SK-N-SH (cell line): Measurements from ENCODE around the gene TSPAN16. TPM values are rescaled to one million over a fixed set of nuclear protein-coding genes. Genes with fewer than 3 reads are reported as not detected.
"Not testable (repeated sequence)": the region's sequence is repeated elsewhere in the genome, so short reads cannot be mapped to it uniquely, and the experiment has no call there.

ENCODE experiments used
- CTCF ChIA-PET: fragments of 300-600, 350-600 bp; formaldehyde crosslinking; extraction: SDS; loops from one replicate; lab custom pipeline; 2021; lab: Yijun Ruan, JAX
- POLR2A ChIA-PET: fragments of 350-600 bp; sonication (Branson Sonifier 250); formaldehyde crosslinking; extraction: SDS; loops from one replicate; lab custom pipeline; 2020; ENCODE audit warnings: antibody characterized with exemption, inconsistent platforms; lab: Yijun Ruan, JAX
- DNase-seq: peaks from one replicate; pipeline ENCODE4 v3.0.0; 2012
- H2AFZ ChIP-seq: fragments of 200-600 bp; sonication (generic); 2 replicates; pipeline ENCODE4 v1.8.1; 2016; ENCODE audit warnings: antibody characterized with exemption, mild to moderate bottlenecking, low read depth
- H3F3A ChIP-seq: fragments of 200-600 bp; sonication (generic); replicated peaks from 2 replicates; pipeline ENCODE3; 2016; ENCODE audit warnings: antibody characterized with exemption, mild to moderate bottlenecking; ENCODE audit not compliant: insufficient read depth
- H3K27ac ChIP-seq, 2 experiments: fragments of 200-500 bp in 1 of 2; fragments of 200-600 bp in 1 of 2; sonication (Bioruptor generic) in 1 of 2; sonication (generic), shearing (Covaris generic) in 1 of 2; 2 replicates each; pipeline versions ENCODE4 v1.5.1 to v1.6.1; 2014 to 2016; ENCODE audit warnings: low read depth in 2 of 2, inconsistent platforms in 1 of 2, low read length in 1 of 2, mild to moderate bottlenecking in 1 of 2, mixed read lengths in 1 of 2
- H3K27me3 ChIP-seq: fragments of 200-600 bp; sonication (generic), shearing (Covaris generic); 2 replicates; pipeline ENCODE4 v1.6.1; 2016; ENCODE audit warnings: mixed run types; ENCODE audit not compliant: insufficient read depth
- H3K36me3 ChIP-seq, 2 experiments: fragments of 200-500 bp in 1 of 2; fragments of 200-600 bp in 1 of 2; sonication (Bioruptor generic) in 1 of 2; sonication (generic) in 1 of 2; replicated peaks in 1 of 2; 2 replicates each; pipeline versions ENCODE3 to v1.5.1; 2014 to 2016; ENCODE audit warnings: low read length in 1 of 2, mild to moderate bottlenecking in 1 of 2; ENCODE audit not compliant: insufficient read depth in 2 of 2, control insufficient read depth in 1 of 2
- H3K4me1 ChIP-seq, 2 experiments: fragments of 200-500 bp in 1 of 2; fragments of 200-600 bp in 1 of 2; sonication (Bioruptor generic) in 1 of 2; sonication (generic), shearing (Covaris generic) in 1 of 2; 2 replicates each; pipeline versions ENCODE4 v1.5.1 to v1.6.1; 2014 to 2016; ENCODE audit warnings: low read depth in 1 of 2, low read length in 1 of 2, mixed run types in 1 of 2; ENCODE audit not compliant: insufficient read depth in 2 of 2, control insufficient read depth in 1 of 2
- H3K4me2 ChIP-seq: fragments of 200-600 bp; sonication (generic), shearing (Covaris generic); 2 replicates; pipeline ENCODE4 v1.6.1; 2017; ENCODE audit warnings: mixed run types
- H3K4me3 ChIP-seq, 2 experiments: fragments of 200-500 bp in 1 of 2; fragments of 200-600 bp in 1 of 2; sonication (Bioruptor generic) in 1 of 2; sonication (generic), shearing (Covaris generic) in 1 of 2; 2 replicates each; pipeline versions ENCODE4 v1.5.1 to v1.8.1; 2014 to 2016; ENCODE audit warnings: low read depth in 2 of 2, inconsistent platforms in 1 of 2, low read length in 1 of 2, mild to moderate bottlenecking in 1 of 2, mixed read lengths in 1 of 2, moderate library complexity in 1 of 2
- H3K79me2 ChIP-seq: fragments of 200-600 bp; sonication (generic); 2 replicates; pipeline ENCODE4 v1.8.1; 2017; ENCODE audit warnings: mild to moderate bottlenecking; ENCODE audit not compliant: insufficient read depth
- H3K9ac ChIP-seq: fragments of 200-600 bp; sonication (generic); 2 replicates; pipeline ENCODE4 v1.6.1; 2017; ENCODE audit warnings: mixed run types
- H3K9me2 ChIP-seq: fragments of 200-600 bp; sonication (generic); 2 replicates; pipeline ENCODE4 v1.6.1; 2017; ENCODE audit warnings: mixed run types
- H3K9me3 ChIP-seq: fragments of 200-600 bp; sonication (generic); 2 replicates; pipeline ENCODE4 v1.6.1; 2017; ENCODE audit warnings: mixed run types, mild to moderate bottlenecking, moderate library complexity
- H4K20me1 ChIP-seq: fragments of 200-600 bp; sonication (generic); 2 replicates; pipeline ENCODE4 v1.6.1; 2017; ENCODE audit warnings: mild to moderate bottlenecking, mixed run types; ENCODE audit not compliant: insufficient read depth
- GABPA ChIP-seq: IDR thresholded peaks from 2 replicates; pipeline ENCODE4 v1.4.0; 2012; ENCODE audit warnings: low read depth, mild to moderate bottlenecking
- IRF3 ChIP-seq: fragments of 150-350 bp; IDR thresholded peaks from 2 replicates; pipeline ENCODE4 v1.6.1; 2016; ENCODE audit warnings: mild to moderate bottlenecking, low read depth, low read length
- MEF2A ChIP-seq: IDR thresholded peaks from 2 replicates; pipeline ENCODE4 v1.4.0; 2012; ENCODE audit warnings: low read depth, borderline replicate concordance
- PBX3 ChIP-seq: IDR thresholded peaks from 2 replicates; pipeline ENCODE4; 2012
- RCOR1 ChIP-seq: fragments of 150-350 bp; IDR thresholded peaks from 2 replicates; pipeline ENCODE4 v1.6.1; 2017; ENCODE audit warnings: antibody characterized with exemption, low read length
- REST ChIP-seq: IDR thresholded peaks from 2 replicates; pipeline ENCODE4 v1.6.1; 2012; ENCODE audit warnings: mild to moderate bottlenecking, low read depth, low read length, moderate library complexity
- TCF12 ChIP-seq: IDR thresholded peaks from 2 replicates; pipeline ENCODE4 v1.4.0; 2012
- YY1 ChIP-seq: IDR thresholded peaks from 2 replicates; pipeline ENCODE4 v1.4.0; 2012; ENCODE audit warnings: low read depth, mild to moderate bottlenecking
- ZBTB33 ChIP-seq: IDR thresholded peaks from 2 replicates; pipeline ENCODE4 v1.4.0; 2012; ENCODE audit warnings: low read depth, borderline replicate concordance
- WGBS: methylation state at CpG from one replicate; pipeline ENCODE4 v1.1.6; 2017; ENCODE audit warnings: low lambda C conversion rate; 5-methylcytosine and 5-hydroxymethylcytosine counted together
- polyA plus RNA-seq, 3 experiments: library from polyadenylated mRNA; depleted of rRNA; stranded (reverse); fragments of >200 nt; gene quantifications; 2 replicates each; pipeline ENCODE4 v1.2.3, GENCODE V29; 2012

The TSPAN16 gene
- polyA plus RNA-seq, 1 of the 3 experiments (the other 2 are of a cell fraction) = not detected

- POLR2A ChIA-PET = no interaction called here
- CTCF ChIA-PET = interaction anchor here (1.3 to 3.6 kb wide), 2 partner anchors 10 to 178 kb away, joined by 5 to 20 read pairs; partner anchors contain the start of gene TSPAN16
- Histone ChIP-seq H3K9me3 (no peaks in the 10 kb centered on the region), H3K36me3 (no peaks in the 10 kb centered on the region), H3K4me3 (no peak overlapping the region), H4K20me1 (no peaks in the 10 kb centered on the region), H3K27ac (no peak overlapping the region), H3K9me2 (no peaks in the 10 kb centered on the region), H3K4me2 (no peak overlapping the region), H3F3A (no peaks in the 10 kb centered on the region), H3K4me1 (no peaks in the 10 kb centered on the region), H3K27me3 (no peaks in the 10 kb centered on the region), H2AFZ (no peak overlapping the region), H3K79me2 (no peaks in the 10 kb centered on the region), H3K9ac (no peak overlapping the region)
- WGBS = 82% methylated on average over 5 of the region's 5 CpGs
- TF ChIP-seq ZBTB33 (no peak), REST (no peak), YY1 (no peak), MEF2A (no peak)
- no peak for DNase-seq
Measured at GRCh38 chr19:11304936-11305335, 9.0 kb downstream of the TSPAN16 start.

GRCh38 chr19:11306337-11306736 is 10.4 kb downstream of the TSPAN16 start:
- no peak overlapping the region for H3K9ac ChIP-seq
- H3K27ac ChIP-seq = no peak overlapping the region
- H3K4me3 ChIP-seq = no peak overlapping the region
- H3K79me2 ChIP-seq = no peaks in the 10 kb centered on the region
- DNase-seq = no peak
- H3K36me3 ChIP-seq = no peaks in the 10 kb centered on the region
- no peaks in the 10 kb centered on the region for H3K27me3 ChIP-seq
- no peak overlapping the region for H3K4me2 ChIP-seq
- no peaks in the 10 kb centered on the region for H3K9me2 ChIP-seq
- 70% methylated on average over 9 of the region's 9 CpGs for WGBS
- CTCF ChIA-PET = interaction anchor here (0.7 to 3.6 kb wide), 4 partner anchors 11 to 230 kb away, joined by 3 to 20 read pairs (median 3); partner anchors contain the start of gene TSPAN16
- H3F3A ChIP-seq = no peaks in the 10 kb centered on the region
- TF ChIP-seq ZBTB33 = no peak
- TF ChIP-seq PBX3 = no peak
- TF ChIP-seq GABPA = no peak
- no peak for TF ChIP-seq RCOR1
- no peak for TF ChIP-seq TCF12
- TF ChIP-seq IRF3 = no peak
- no peaks in the 10 kb centered on the region for H3K4me1 ChIP-seq
- POLR2A ChIA-PET = no interaction called here
- H3K9me3 ChIP-seq = no peaks in the 10 kb centered on the region
- no peaks in the 10 kb centered on the region for H4K20me1 ChIP-seq
- H2AFZ ChIP-seq = no peak overlapping the region

- H3K9me3 ChIP-seq, CTCF ChIA-PET, H3K9me2 ChIP-seq, H3K27me3 ChIP-seq, DNase-seq, H3K79me2 ChIP-seq, H3K9ac ChIP-seq, H4K20me1 ChIP-seq, H3K4me2 ChIP-seq, H3K36me3 ChIP-seq, H2AFZ ChIP-seq, H3K27ac ChIP-seq, H3K4me3 ChIP-seq: not testable (repeated sequence)
- POLR2A ChIA-PET = interaction anchor here (0.6 to 1.6 kb wide), 2 partner anchors 19 to 80 kb away, joined by 3 to 4 read pairs; partner anchors contain the start of gene RAB3D
- Histone ChIP-seq H3K4me1 (peaks cover 9 to 19% of the 10 kb centered on the region in 2 experiments), H3F3A (peaks cover 11% of the 10 kb centered on the region)
- WGBS = 85% methylated on average over 9 of the region's 9 CpGs
Measured at GRCh38 chr19:11320278-11320995, 24.5 kb downstream of the TSPAN16 start.
